ENCODE results near the gene KCNMA1.

The KCNMA1 gene

DNA sequence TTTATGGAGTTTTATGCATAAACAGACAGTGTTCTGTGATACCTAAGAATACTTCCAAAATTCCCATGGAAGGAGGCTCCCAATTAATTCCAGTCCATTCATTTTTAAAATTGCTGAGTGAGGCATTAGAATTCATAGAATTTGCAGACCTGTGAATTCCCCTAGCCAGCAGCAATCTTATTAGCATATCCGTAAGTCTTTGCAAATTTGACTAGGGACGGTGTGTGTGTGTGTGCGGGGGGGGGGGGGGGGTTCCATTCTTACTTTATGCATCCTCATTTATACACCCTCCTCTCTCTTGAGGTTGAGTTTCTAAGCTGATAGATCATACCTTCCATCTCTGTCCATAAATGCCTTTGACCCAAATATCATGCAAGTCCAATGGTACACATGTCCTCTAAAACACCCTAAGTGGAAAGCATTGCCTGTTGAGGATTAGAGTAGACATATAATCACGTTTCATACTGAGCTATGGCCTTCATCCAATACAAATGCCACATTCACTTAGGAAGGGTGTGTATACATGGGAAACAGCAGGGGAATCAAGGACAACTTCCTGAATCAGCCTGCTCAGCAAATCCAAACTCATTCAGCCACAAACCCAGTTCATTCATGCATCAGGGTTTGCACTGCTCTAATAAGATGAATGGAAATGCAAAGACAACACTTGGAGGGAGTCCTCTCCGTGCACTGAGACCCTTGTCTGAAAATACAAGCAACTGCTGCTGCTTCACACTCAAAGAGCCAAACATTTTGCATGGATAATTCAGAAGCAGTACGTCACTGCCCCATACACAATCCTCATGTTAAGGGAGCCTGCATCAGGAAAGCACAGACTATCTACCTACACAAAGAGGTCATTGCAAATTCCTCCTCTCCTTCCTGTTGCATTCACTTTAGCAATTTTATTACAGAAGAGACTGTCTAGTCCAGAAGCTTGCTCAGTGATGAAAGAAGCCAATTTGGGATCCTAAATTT, 350.8 kb downstream of the KCNMA1 start:
- no peak for DNase-seq

DNA sequence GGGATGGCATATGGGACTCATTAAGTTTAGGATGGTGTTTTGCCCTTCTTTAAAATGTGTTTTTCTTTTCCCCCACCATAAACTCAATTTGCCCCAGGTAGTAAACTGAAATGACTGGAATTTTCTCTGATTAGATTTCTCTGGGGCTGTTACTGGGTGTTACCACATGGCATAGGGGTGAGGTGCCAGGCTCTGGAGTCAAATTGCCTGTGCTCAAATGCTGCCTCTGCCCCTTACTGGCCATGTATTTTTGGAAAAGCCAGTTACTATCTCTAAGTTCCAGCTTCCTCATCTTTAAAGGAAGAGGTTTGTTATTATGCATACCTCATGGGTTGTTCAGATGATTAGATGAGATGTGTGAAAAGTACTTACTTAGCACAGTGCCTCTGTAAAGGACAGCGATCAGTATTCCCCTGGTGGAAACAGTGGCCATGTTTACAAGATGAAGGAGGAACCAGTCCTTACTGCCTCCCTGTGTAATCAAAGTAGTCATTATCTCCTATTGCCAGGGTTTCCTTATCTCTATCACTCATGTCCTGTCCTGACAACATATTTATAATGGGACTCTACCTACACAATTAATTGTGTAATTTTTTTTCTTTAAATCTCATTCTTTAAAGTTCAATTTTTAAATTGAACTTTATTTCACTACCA, 352.0 kb downstream of the KCNMA1 start:
- no peak for DNase-seq

DNA sequence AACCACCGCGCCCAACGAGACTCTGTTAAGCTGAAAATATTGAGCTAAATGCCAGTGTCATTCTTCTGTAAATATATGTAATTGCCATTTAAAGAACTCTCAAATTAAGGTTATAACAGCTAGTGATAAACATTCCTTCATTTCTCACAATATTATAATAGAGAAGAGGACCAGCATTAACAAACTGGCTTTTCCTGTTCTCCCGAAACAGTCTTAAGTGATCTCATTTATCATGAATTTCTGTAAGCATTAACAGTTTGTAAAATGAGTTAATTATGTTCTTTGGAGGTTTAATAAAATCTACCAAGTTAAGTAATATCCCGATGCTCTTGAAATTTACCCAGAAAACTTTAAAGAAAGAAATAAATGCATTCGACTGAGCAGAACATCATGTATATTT, 352.8 kb downstream of the KCNMA1 start:
- DNase-seq, result no peak

DNA sequence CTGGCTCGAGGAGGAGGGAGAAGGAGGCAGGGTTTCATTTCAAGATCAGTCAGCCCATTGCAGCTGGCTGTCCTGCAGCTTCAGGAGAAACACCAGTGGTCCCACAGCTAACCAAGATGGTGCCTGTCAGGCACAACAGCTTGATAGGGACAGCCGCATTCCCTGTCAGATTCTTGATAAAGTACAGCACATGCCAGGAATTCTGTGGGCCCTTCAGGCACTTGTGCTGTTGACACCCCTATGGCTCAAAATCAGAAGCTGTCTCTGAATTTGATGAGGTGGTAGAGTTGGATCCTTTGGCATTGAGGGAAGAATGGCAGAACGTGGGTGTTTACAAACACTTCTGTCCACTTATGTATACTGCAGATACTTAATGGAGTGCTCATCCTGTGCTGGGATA, 354.3 kb downstream of the KCNMA1 start:
- no peak for DNase-seq

DNA sequence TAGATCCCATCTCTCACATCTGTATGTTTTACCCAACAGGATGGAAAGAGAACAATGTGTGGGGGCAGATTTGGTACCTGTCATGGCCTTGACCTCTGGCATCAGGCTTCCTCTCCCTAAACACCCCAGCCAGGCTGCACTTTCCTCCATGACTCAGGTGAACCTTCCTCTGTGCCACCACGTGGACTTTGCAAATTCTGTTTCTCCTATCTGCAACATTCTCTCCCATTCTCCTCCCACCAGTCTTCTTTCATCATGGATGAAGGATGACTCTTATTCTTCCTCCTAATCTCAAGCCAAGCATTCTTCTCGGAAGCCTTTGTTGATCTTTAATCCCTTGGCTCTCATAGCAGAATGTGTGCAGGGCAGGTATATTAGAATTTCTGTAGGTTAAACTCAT, 355.4 kb downstream of the KCNMA1 start:
- DNase-seq, result no peak

DNA sequence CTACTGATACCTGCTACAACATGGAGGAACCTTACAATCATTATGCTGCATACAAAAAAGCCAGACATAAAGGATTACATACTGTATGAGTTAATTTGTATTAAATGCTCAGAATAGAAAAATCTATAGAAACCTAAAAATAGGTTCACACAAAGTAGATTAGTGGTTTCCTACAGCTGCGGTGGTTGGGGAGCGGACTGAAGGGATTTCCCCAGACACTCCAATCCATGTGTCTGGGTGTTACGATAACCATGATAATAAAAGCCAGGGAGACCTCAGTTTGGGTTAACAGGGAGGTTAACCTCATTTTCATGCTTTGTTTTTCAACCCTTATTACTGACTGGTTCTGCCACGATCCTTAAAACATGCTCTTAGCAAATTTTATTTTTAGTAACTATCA, 355.9 kb downstream of the KCNMA1 start:
- DNase-seq, result no peak

DNA sequence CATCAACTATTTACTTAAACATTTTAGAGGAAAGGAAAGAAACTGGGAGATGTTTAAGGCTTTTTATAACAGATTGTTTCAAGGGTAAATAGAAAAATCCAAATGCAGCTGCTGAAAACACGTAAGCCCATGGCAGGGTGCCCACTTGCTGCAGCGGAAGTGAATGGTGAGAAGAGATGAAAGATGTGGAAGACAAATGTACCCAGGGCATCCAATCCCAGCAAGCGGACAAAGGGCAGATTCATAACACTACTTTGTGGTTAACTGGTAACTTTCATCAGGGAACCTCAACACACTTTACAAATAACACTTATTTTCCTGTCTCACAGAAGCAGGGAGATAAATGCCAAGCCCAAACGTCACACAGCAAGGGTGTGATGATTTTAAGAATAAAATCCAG, 358.4 kb downstream of the KCNMA1 start:
- no peak for DNase-seq

DNA sequence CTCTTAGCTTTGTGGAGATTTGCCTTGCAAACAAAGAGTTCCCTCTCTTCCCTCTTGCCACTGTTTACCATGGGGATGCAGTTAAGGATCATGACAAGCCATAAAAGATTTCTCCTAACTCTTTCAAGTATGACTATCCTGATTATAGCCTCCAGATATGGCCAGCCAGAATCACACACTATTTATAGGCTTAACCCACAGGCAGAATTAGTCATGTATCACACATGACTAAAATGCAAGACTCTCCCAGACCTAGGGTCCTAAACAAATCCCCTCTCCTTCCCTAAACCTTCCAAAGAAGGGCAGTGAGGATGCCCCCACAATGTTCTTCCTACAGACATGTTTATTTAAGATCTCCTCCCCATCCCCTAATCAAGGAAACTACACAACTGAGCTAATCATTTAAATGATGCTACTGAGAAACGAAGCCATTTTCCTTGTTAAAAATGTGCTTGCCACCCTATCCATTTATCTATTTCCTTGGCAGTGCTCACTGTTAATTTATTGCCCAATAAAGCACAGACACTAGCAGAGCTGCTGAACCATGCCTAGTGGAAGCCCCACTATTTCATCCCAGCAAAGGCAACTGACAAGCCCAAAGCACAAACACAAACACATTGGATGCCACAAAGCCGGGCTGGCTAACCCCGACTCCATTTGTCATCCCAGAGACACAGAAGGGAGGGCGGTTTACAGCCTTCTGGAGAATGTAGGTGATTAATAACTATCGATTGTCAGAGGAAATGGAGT, 363.4 kb downstream of the KCNMA1 start:
- no peak for DNase-seq

DNA sequence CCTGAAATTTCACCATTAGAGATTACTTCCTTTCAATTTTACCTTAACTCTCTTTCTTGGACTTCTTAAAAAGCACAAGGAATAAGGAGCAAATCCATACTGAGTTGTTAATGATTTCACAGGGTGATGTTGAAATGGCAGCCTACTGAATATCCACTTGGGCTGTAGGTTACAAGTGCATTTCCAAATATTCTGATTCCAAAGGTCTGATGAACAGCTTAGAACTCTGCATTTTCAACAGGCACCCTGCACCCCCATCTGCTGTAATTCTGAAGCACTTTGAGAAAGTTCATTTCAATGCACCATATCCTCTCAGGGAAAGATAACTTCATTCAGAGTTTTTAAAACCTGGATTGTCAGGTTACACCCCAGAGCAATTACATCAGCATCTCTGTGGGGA, 368.4 kb downstream of the KCNMA1 start:
- no peak for DNase-seq

DNA sequence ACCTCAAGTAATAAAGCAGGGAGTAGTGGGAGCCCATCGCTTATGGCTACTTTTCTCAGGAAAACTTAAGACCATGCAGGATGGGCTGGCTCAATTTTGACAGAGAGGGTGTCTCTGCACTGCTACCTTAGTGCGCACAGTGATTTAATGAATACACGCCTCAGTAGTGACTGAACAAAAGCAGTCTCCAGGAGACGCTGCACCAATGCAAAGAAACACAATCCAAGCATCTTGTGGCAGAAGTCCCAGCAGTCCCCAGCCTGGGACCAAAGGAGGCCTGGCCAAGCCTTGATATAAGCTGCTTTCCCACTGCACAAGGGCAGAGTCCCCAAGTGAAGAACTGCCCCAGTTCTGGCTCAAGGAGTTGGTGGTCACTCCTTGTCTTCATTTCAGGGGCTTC, 368.9 kb downstream of the KCNMA1 start:
- no peak for DNase-seq

DNA sequence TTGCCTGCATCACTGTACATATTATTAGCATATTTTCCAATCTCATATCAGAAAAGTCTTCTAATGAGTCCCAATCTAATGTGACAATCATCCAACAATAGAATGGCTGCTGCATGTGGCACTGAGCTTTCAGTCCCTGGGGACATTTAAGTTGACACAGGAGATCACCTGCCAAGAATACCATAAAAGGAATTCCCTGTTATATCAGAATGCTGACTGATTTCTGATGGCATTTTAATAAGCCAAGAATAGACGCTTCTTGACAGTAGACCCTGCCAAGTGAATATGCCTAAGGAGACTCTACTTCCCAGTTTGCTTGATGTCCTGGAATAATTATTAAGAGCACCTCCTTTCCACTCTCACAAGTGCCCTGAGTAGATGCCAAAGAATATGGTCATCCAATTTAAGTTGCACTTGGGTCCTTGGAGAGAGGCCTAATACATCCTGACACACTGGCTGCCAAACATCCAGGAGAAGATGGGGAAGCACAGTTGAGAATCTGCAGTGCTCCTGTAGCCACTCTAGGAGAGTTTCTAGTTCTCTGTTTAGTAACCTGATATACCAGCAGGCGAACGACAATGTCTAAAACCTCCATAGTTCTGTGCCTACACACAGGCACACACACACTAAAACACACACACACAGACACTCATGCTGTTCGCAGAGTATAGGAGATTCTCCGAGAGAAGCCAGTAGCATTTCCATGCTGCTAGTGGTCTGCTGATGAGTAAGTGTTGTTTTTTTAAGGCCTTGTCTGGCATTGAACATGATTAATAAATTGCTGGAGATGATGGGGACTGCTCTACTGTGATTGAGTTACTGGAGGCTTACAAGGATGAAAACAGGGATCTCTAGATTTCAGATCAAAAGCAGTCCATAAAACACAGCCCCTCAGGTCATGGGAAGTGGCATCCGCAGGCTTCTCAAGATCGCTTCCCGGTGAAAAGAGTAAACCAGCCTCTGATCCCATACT, 369.6 kb downstream of the KCNMA1 start:
- no peak for DNase-seq

DNA sequence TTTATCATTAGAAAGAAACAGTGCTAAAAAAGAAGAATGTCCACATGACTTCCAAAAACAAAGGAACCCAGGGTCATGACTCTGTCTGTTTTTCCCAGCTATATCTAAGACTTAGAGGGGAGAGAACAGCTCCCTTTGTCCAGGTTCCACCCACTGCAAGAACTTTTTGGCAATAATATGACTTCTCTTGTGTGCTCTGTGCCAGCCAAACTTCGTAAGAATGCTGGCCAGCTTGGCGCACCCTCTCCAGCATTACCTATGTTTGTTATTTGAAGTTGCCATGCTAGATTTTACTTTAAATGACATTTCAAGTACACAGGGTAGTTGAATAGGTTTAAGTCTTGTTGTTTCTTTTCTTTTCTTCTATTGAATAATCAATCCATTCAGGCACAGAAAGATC, 371.4 kb downstream of the KCNMA1 start:
- DNase-seq, result no peak

DNA sequence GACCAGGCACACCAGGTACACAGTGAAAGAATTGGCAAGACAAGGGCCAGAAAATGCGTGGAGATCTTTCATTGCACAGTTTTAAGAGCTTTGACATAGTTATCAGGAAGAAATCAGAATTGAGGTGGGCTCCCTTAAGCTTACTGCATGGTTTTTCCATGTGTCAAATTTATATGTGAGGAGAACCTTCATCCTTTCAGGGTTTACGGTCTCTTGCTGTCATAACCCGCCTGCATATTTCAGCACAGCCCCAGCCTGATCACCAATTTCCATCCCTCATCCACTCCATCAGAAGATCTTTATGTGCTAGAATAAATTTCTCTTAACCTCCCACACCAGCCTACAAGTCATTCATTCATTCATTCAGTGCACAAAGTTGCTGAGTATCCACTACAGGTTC, 373.1 kb downstream of the KCNMA1 start:
- no peak for DNase-seq

DNA sequence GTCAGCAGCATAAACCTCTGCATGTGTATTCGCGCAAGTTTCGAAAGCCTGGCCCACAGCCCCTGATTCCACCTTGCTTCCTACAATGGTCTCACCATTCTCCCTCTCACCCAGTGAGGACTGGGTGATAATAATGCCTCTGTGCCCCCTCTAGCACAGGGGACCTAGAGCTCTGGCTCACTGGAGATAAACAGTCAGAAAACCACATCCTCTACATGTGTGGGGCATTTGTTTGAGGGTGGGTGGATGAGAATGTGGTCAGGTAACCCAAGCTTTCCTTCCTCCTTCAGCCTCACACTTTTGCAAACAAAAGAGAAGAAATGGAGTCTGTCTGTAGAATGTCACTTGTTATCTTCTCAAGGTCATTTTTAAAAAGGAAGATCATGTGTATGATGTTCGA, 373.5 kb downstream of the KCNMA1 start:
- DNase-seq, result no peak

DNA sequence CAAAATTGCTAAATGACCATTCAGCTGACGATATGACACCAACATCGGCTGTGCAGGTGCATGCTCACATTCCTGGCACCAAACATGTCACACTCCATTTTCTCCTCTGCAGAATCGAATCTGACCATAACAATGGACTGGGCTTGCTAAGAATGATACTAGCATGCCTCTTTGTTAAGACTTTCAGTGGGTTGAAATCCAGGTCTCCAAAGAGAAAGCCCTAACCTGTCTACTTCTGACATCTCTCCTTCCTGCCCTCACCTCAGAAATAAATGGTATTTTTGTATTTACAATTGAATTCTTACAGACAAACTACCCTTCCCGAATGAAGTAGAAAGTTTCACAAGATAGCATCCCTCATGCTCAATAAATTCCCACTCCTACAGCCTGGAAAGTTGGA, 373.9 kb downstream of the KCNMA1 start:
- no peak for DNase-seq

DNA sequence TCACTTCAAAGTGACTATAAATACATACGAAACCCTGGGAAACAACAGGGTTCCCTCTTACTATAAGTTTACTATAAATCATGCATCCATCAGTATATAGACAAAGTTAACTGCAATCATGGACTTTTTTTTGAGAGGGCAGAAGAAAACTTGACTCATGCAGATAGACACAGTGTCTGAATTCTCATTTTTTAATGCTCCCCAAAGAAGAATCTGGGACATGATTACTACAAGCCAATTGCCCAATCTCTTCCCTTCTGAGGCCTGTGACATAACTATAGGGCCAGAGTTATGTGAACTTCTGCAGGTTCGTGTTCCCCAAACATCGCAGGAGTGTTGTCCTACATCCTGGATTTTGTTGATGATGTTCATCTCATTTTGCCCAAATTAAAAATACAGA, 376.5 kb downstream of the KCNMA1 start:
- no peak for DNase-seq

DNA sequence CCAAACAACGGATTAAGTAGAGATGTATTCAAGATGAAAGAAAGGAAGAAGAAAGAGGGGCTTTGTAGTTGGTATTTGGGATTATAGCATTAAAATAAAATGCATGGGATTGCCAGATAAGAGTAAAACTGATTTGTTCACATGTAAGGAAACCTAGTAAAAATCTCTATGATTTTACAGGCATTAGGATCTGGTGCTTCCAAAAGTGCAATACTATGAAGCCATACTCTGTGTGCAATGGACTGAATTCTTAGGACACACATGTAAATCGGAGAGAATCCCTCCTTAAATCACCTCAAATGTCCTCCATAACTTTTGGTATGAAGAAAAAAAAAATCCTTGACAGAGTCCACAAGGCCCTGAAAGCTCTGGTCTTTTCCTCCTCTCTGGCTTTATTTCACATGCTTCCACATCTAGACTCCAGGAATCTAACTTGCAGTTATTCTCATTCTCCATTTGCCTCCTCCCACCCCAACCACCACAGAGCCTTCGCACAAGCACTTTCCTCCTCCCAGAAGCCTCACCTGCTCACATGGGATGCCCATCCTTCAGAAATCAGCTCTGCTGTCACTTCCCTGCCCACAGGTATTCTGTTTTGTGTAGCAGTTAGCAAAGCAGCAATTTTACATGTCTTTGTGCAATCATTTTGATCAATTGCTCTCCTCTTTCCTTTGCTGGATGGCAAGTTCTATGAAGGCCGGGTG, 378.3 kb downstream of the KCNMA1 start:
- no peak for DNase-seq

DNA sequence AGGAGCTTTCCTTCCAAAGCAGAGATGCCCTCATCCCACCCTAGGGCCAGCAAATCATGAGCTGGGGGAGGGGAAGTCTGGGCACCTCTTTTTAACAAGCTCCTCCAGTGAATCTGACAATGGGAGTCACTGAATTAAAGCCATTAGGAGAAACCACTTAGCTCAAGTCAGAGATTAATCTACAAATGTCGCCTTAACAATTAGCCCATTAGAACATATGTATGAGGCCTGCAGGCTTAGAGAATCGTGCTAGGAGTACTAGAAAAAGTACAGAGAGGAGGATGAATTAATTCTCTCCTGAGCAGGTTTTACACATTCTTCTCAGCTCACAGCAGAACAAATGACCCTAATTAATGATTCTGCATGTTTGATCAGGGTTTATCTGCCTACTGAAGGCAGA, 381.3 kb downstream of the KCNMA1 start:
- no peak for DNase-seq

DNA sequence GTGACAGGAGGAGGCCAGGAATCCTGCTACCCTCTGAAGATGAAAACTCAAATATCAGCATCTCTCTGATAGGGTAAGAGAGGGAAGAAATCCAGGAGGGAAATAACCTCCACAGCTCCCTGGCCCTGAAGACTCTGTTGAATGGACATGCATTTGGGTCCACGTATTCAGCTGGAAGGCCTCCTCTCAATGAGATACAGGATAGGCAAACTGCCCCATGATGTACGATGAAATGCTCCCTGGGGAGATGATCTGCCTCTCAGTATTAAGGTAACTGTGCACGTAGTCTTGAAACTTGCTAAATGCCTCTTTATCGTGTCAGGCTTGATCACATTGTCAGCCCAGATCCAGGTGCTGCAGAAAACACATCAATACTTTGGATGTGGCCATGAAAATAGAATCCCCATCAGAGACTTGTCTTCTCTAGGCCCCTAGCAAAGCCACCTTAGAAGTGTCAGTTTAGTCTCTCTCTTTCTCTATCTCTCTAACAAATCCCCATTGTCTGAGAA, 384.0 kb downstream of the KCNMA1 start:
- DNase-seq, result no peak

DNA sequence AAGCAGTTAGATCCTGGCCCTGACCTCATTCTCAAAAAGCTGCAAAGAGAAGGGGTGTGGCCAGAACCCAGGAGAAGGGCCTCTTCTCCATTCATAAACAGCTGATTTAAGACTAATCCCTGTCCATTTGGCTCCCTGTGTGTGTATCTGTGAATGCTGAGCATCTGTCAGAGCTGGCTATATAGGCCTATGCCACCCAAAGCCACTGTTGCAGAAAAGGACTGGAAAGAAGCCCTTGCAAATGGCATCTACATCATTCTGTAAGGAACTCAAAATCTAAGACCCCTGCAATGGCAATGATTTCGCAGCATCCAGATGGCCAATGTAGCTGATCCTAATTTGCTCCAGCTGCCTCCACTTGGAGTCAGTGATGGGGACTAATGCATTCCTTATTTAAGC, 384.5 kb downstream of the KCNMA1 start:
- DNase-seq, result no peak

DNA sequence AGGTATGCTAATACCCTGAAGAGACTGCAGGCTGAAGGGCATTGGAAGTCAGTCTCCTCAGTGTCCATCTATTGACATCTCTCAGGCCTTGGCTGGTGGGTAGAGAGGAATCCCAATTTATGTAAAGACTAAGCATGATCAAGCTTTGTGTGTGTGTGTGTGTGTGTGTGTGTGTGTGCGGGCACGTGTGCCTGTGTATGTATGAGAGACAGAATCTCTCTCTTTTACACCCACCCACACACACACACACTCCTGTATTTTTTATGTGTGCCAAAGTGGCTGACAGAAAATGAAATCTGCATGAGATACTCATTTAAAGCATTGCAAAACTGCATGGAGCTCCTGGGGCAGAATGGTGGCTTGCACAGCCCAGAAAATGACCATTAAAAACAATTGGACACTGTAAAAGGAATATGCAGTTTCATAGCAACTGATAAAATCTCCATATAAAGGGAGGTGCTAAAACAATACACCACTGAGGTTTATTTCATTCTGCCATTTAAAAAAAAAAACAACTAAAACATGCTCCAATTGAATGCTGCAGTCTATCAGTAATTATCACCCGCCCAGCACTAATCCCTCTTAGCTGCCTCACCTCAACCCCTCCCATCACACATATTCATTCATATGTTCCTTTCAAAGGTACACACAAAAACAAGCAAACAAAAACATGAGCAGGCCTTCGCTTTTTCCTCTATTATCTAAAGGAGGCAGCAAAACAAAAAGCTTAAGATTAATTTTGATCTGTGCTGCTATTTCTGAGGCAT, 385.0 kb downstream of the KCNMA1 start:
- DNase-seq, result no peak

All from effector CD8-positive, alpha-beta T cell (primary cell).